Tibial nerve (tissue), 4 donors: ENCODE data around the gene AURKA. TPM values are rescaled to one million over a fixed set of nuclear protein-coding genes. Genes with fewer than 3 reads are reported as not detected.

ENCODE experiments used
- DNase-seq, 2 donors: peaks; one replicate each; pipeline ENCODE4 v3.0.0-alpha.2; 2019; ENCODE audit warnings: low spot score in 2 of 2
- H3K27ac ChIP-seq, 4 donors: fragments of 200-600 bp; sonication (generic) in 3 of 4; one replicate each; pipeline ENCODE4 v1.5.1; 2017 to 2019; ENCODE audit warnings: mild to moderate bottlenecking in 1 of 4
- H3K27me3 ChIP-seq, 2 donors: fragments of 200-600 bp; sonication (generic) in 1 of 2; one replicate each; pipeline versions ENCODE4 v1.5.1 to v1.6.0; 2017 to 2019
- H3K36me3 ChIP-seq, 3 donors: fragments of 200-600 bp; sonication (generic); one replicate each; pipeline ENCODE4 v1.5.1; 2018 to 2019
- H3K4me1 ChIP-seq, 4 donors: fragments of 200-600 bp; sonication (generic) in 3 of 4; one replicate each; pipeline ENCODE4 v1.5.1; 2017 to 2019
- H3K4me3 ChIP-seq, 4 donors: fragments of 200-600 bp; sonication (generic) in 3 of 4; one replicate each; pipeline ENCODE4 v1.5.1; 2017 to 2019; ENCODE audit warnings: mild to moderate bottlenecking in 1 of 4, moderate library complexity in 1 of 4
- H3K9me3 ChIP-seq, 4 donors: fragments of 200-600 bp; sonication (generic) in 3 of 4; one replicate each; pipeline ENCODE4 v1.5.1; 2017 to 2019
- CTCF ChIP-seq, 5 experiments: fragments of 200-600 bp in 3 of 5; fragments of 450-650 bp in 2 of 5; sonication (generic) in 3 of 5; IDR thresholded peaks; one replicate each; pipeline ENCODE4 v1.5.1; 2016 to 2019; ENCODE audit warnings: antibody characterized with exemption in 5 of 5, mild to moderate bottlenecking in 3 of 5, moderate library complexity in 2 of 5
- EP300 ChIP-seq, 2 donors: sonication (generic); formaldehyde crosslinking; IDR thresholded peaks; one replicate each; pipeline ENCODE4 v1.6.1; 2017; ENCODE audit warnings: antibody characterized with exemption in 2 of 2, mild to moderate bottlenecking in 1 of 2
- POLR2A ChIP-seq, 2 donors: fragments of 450-650 bp; IDR thresholded peaks; one replicate each; pipeline ENCODE4 v1.6.1; 2017; ENCODE audit warnings: antibody characterized with exemption in 2 of 2, mild to moderate bottlenecking in 2 of 2, moderate library complexity in 2 of 2
- WGBS, 2 donors: methylation state at CpG; one replicate each; pipeline ENCODE4 v1.1.5; 2018; 5-methylcytosine and 5-hydroxymethylcytosine counted together
- total RNA-seq, 4 donors: library from RNA; depleted of rRNA; stranded (reverse); fragments of >200 nt; gene quantifications; one replicate each; pipeline ENCODE4 v1.1.0, GENCODE V29; 2016

Gene AURKA
- total RNA-seq, 4 donors from 2014 or later, result 0.42 to 4.3 (median 1.7) TPM

GRCh38 chr20:56381501-56381900 lies 10.5 kb downstream of the AURKA start:
- 83 to 96% methylated on average over 1 of the region's 1 CpG for WGBS, 2 donors
- no peak for TF ChIP-seq POLR2A (IDR thresholded peaks at IDR 0.05)
- no peak for TF ChIP-seq CTCF (IDR thresholded peaks at IDR 0.05)
- no peak for TF ChIP-seq EP300 (IDR thresholded peaks at IDR 0.05)

GRCh38 chr20:56380375-56380774 lies 11.6 kb downstream of the AURKA start:
- no peaks in the 10 kb centered on the region for H3K36me3 ChIP-seq
- no peaks in the 10 kb centered on the region for H3K9me3 ChIP-seq
- no peak for TF ChIP-seq POLR2A (IDR thresholded peaks at IDR 0.05)
- TF ChIP-seq EP300 (IDR thresholded peaks at IDR 0.05), result no peak
- TF ChIP-seq CTCF (IDR thresholded peaks at IDR 0.05), result no peak
- no peak for DNase-seq
- H3K4me1 ChIP-seq, result peaks cover 0 to 20% (median 8%) of the 10 kb centered on the region in 4 donors
- no peaks in the 10 kb centered on the region for H3K27me3 ChIP-seq
- no peak overlapping the region for H3K27ac ChIP-seq
- H3K4me3 ChIP-seq, result no peak overlapping the region
- WGBS, 2 donors, result 35 to 42% methylated on average over 1 of the region's 1 CpG

More at GRCh38 chr20:56381501-56381900, 10.5 kb downstream of the AURKA start:
- no peak for DNase-seq
- Histone ChIP-seq H3K36me3 (peaks cover 0 to 3% (median 0%) of the 10 kb centered on the region in 3 donors), H3K4me1 (peaks cover 0 to 19% (median 8%) of the 10 kb centered on the region in 4 donors), H3K27ac (no peak overlapping the region), H3K4me3 (no peak overlapping the region), H3K9me3 (no peaks in the 10 kb centered on the region), H3K27me3 (no peaks in the 10 kb centered on the region)

- Histone ChIP-seq H3K27me3 (no peaks in the 10 kb centered on the region), H3K36me3 (no peaks in the 10 kb centered on the region), H3K4me3 (no peak overlapping the region), H3K27ac (no peak overlapping the region), H3K4me1 (peaks cover 0 to 20% (median 2%) of the 10 kb centered on the region in 4 donors), H3K9me3 (no peaks in the 10 kb centered on the region)
- 93 to 98% methylated on average over 3 of the region's 3 CpGs for WGBS, 2 donors
- TF ChIP-seq EP300 (IDR thresholded peaks at IDR 0.05) (no peak), POLR2A (IDR thresholded peaks at IDR 0.05) (no peak), CTCF (IDR thresholded peaks at IDR 0.05) (no peak)
- DNase-seq, result no peak
Observed at GRCh38 chr20:56378386-56378785, 13.6 kb downstream of the AURKA start.

- H3K4me3 ChIP-seq, result no peak overlapping the region
- H3K27ac ChIP-seq, result no peak overlapping the region
- H3K36me3 ChIP-seq, result peaks cover 0 to 6% (median 0%) of the 10 kb centered on the region in 3 donors
- no peak for TF ChIP-seq POLR2A (IDR thresholded peaks at IDR 0.05)
- no peak for DNase-seq
- no peaks in the 10 kb centered on the region for H3K27me3 ChIP-seq
- H3K9me3 ChIP-seq, result no peaks in the 10 kb centered on the region
- peaks cover 0 to 14% (median 0%) of the 10 kb centered on the region in 4 donors for H3K4me1 ChIP-seq
- WGBS, 2 donors, result 44 to 45% methylated on average over 2 of the region's 2 CpGs
Observed at GRCh38 chr20:56376331-56376730, 15.7 kb downstream of the AURKA start.

- Histone ChIP-seq H3K27ac (peak overlapping the region in 1 of 4 donors; percentile 20), H3K4me3 (no peak overlapping the region), H3K36me3 (peaks cover 0 to 15% (median 0%) of the 10 kb centered on the region in 3 donors), H3K9me3 (no peaks in the 10 kb centered on the region), H3K27me3 (no peaks in the 10 kb centered on the region), H3K4me1 (peaks cover 0 to 19% (median 7%) of the 10 kb centered on the region in 4 donors)
- no peak for DNase-seq
- TF ChIP-seq CTCF (IDR thresholded peaks at IDR 0.05), result no peak
- TF ChIP-seq POLR2A (IDR thresholded peaks at IDR 0.05), result no peak
- TF ChIP-seq EP300 (IDR thresholded peaks at IDR 0.05), result no peak
- WGBS, 2 donors, result 56 to 73% methylated on average over 1 of the region's 1 CpG
Observed at GRCh38 chr20:56373942-56374341, 18.1 kb downstream of the AURKA start.

- TF ChIP-seq POLR2A (IDR thresholded peaks at IDR 0.05) (no peak), CTCF (IDR thresholded peaks at IDR 0.05) (no peak)
- Histone ChIP-seq H3K4me1 (peaks cover 0 to 24% (median 12%) of the 10 kb centered on the region in 4 donors), H3K9me3 (no peaks in the 10 kb centered on the region), H3K36me3 (peaks cover 0 to 26% (median 0%) of the 10 kb centered on the region in 3 donors), H3K27me3 (no peaks in the 10 kb centered on the region), H3K27ac (no peak overlapping the region), H3K4me3 (no peak overlapping the region)
- WGBS, 2 donors, result 69 to 76% methylated on average over 1 of the region's 1 CpG
- DNase-seq, result no peak
Observed at GRCh38 chr20:56372850-56373249, 19.2 kb downstream of the AURKA start.
